A549 (cell line): Measurements from ENCODE around the gene CEBPA.

ENCODE experiments used
- BHLHE40 ChIP-seq: IDR thresholded peaks from 2 replicates; pipeline ENCODE4 v1.6.1; 2012; ENCODE audit warnings: low read depth, low read length, inconsistent platforms
- CBX8 ChIP-seq: fragments of 200-600 bp; sonication (generic); IDR thresholded peaks from 2 replicates; pipeline ENCODE4 v1.6.1; 2016
- EP300 ChIP-seq, 2 experiments: fragments of >200 bp; sonication (Bioruptor Twin); formaldehyde crosslinking; IDR thresholded peaks; 2 replicates in 1 of 2; 3 replicates in 1 of 2; pipeline ENCODE4 v1.6.1; 2016 to 2017
- NR3C1 ChIP-seq: fragments of >200 bp; sonication (Bioruptor Twin); formaldehyde crosslinking; IDR thresholded peaks from 3 replicates; pipeline ENCODE4 v1.6.1; 2017
- RFX5 ChIP-seq: fragments of 450-650 bp; IDR thresholded peaks from 2 replicates; pipeline ENCODE4 v1.7.1; 2014; ENCODE audit warnings: antibody characterized with exemption, mild to moderate bottlenecking, moderate library complexity
- TF ChIP-seq, protein P1 (sequence below): fragments of 150-350 bp; IDR thresholded peaks from 2 replicates; pipeline ENCODE4 v1.6.1; 2014; ENCODE audit warnings: low read depth, mild to moderate bottlenecking, low read length
- TF ChIP-seq, protein P2 (sequence below): fragments of >200 bp; sonication (Bioruptor Twin); formaldehyde crosslinking; IDR thresholded peaks from 3 replicates; pipeline ENCODE4 v1.5.1; 2016

DNA sequence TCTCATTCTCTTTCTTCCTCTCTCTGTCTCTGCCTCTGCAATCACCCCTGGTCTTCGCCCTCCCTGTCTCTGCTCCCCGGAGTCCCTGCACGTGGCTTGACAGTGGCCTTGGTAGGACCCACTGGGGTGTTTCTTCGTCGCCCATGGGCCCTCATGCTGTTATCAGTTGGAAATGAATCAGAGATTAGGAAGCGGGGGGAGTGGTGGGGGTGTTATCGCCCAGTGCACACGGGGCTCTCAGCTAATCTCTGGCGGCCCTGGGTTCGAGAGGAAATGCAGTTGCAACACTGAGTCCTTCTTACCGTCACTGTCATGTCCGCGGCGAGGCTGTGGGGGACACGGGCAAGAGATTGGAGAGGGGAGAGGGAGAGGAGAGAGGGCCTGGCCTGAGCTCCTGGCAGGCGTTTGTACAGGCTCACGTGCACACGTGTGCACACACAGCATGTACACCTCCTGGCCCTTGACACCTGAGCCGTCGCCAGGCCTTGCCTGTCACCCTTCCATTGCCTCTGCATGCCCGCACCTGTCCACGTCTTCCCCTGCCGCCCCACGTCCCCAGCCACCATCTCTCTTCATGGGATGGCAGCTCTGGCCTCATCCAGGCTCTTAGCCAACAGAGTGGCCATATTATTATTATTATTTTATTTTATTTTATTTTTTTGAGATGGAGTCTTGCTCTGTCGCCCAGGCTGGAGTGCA, 38.9 kb downstream of the CEBPA start:
- TF ChIP-seq EP300 (IDR thresholded peaks at IDR 0.05) (no peak), NR3C1 (no peak), BHLHE40 (no peak), CBX8 (no peak), RFX5 (no peak)
- TF ChIP-seq, protein P1, sequence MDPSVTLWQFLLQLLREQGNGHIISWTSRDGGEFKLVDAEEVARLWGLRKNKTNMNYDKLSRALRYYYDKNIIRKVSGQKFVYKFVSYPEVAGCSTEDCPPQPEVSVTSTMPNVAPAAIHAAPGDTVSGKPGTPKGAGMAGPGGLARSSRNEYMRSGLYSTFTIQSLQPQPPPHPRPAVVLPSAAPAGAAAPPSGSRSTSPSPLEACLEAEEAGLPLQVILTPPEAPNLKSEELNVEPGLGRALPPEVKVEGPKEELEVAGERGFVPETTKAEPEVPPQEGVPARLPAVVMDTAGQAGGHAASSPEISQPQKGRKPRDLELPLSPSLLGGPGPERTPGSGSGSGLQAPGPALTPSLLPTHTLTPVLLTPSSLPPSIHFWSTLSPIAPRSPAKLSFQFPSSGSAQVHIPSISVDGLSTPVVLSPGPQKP, result no peak
- TF ChIP-seq, protein P2, sequence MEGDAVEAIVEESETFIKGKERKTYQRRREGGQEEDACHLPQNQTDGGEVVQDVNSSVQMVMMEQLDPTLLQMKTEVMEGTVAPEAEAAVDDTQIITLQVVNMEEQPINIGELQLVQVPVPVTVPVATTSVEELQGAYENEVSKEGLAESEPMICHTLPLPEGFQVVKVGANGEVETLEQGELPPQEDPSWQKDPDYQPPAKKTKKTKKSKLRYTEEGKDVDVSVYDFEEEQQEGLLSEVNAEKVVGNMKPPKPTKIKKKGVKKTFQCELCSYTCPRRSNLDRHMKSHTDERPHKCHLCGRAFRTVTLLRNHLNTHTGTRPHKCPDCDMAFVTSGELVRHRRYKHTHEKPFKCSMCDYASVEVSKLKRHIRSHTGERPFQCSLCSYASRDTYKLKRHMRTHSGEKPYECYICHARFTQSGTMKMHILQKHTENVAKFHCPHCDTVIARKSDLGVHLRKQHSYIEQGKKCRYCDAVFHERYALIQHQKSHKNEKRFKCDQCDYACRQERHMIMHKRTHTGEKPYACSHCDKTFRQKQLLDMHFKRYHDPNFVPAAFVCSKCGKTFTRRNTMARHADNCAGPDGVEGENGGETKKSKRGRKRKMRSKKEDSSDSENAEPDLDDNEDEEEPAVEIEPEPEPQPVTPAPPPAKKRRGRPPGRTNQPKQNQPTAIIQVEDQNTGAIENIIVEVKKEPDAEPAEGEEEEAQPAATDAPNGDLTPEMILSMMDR, result no peak
